GM08714 (cell line): ENCODE results near the gene ST8SIA5.

ENCODE experiments used
- H3K4me3 ChIP-seq: fragments of 200-500 bp; sonication (Bioruptor generic); 2 replicates; pipeline ENCODE4 v1.5.1; 2014; ENCODE audit warnings: mild to moderate bottlenecking, low read length, inconsistent platforms
- ZNF274 ChIP-seq: IDR thresholded peaks from 2 replicates; pipeline ENCODE4 v1.6.1; 2012; ENCODE audit warnings: mild to moderate bottlenecking, low read depth, low read length

The ST8SIA5 gene

GRCh38 chr18:46628206-46628605 lies 128.6 kb downstream of the ST8SIA5 start:
- no peak overlapping the region for H3K4me3 ChIP-seq
- no peak for TF ChIP-seq ZNF274

DNA sequence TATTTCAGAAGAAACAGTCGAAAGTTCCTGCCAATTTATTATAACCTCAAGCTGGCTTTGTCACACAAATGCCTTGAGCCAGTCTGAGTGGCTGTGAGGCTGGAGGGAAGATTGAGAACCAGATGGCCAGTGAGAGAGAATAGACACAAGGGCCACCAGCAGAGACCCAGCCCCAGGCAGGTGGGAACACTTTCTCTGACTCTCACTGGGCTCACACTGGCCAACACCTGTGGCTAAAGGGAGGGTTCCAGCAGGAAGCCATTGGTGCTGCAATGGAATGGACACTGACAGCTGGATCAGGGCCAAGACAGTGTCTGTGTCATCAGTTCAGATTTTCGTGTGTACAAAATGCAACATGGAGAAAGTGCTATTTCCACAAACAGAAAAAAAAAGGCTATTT lies 129.7 kb downstream of the ST8SIA5 start:
- TF ChIP-seq ZNF274 = no peak

GRCh38 chr18:46625069-46625468 lies 131.8 kb downstream of the ST8SIA5 start:
- H3K4me3 ChIP-seq = no peak overlapping the region
- TF ChIP-seq ZNF274 = no peak

More for the DNA sequence above, 129.7 kb downstream of the ST8SIA5 start:
- H3K4me3 ChIP-seq = no peak overlapping the region

GRCh38 chr18:46624127-46624526 lies 132.7 kb downstream of the ST8SIA5 start:
- H3K4me3 ChIP-seq = no peak overlapping the region
- no peak for TF ChIP-seq ZNF274

GRCh38 chr18:46623541-46623940 lies 133.3 kb downstream of the ST8SIA5 start:
- no peak overlapping the region for H3K4me3 ChIP-seq
- TF ChIP-seq ZNF274 = no peak

DNA sequence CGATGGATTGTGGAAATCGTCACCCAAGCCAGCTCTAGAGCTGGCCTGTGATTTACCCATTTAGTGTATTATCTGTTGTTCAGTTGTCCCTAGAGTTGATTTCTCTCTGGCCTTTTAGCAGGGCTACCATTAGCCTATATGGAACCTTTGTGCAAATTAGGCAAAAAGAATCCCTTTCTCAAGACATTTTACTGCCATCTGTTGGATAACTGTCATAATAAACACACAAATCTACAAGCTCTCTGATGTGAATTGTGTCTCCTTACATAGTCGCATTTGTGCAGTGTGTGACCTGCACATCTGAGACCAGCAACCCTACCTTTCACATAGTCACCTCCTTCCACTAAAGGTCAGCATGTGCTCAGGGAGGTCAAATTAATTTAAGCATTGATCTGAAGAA lies 133.9 kb downstream of the ST8SIA5 start:
- no peak overlapping the region for H3K4me3 ChIP-seq
- no peak for TF ChIP-seq ZNF274

- TF ChIP-seq ZNF274 = no peak
Observed at GRCh38 chr18:46622451-46622850, 134.4 kb downstream of the ST8SIA5 start.

GRCh38 chr18:46621871-46622270 lies 135.0 kb downstream of the ST8SIA5 start:
- TF ChIP-seq ZNF274 = no peak
- H3K4me3 ChIP-seq = no peak overlapping the region

More at GRCh38 chr18:46622451-46622850, 134.4 kb downstream of the ST8SIA5 start:
- H3K4me3 ChIP-seq = no peak overlapping the region

- no peak overlapping the region for H3K4me3 ChIP-seq
- TF ChIP-seq ZNF274 = no peak
Observed at GRCh38 chr18:46621111-46621766, 135.6 kb downstream of the ST8SIA5 start.

GRCh38 chr18:46619559-46619958 lies 137.3 kb downstream of the ST8SIA5 start:
- H3K4me3 ChIP-seq = no peak overlapping the region
- TF ChIP-seq ZNF274 = no peak
